OCI-LY3 (cell line): ENCODE measurements around the gene PRPF6.

Experiments
- H2AFZ ChIP-seq: fragments of 200-600, 300-600 bp; shearing (Covaris generic); 2 replicates; pipeline ENCODE4 v1.6.0; 2014; ENCODE audit warnings: antibody characterized with exemption, low read depth, low read length
- H3K27ac ChIP-seq: fragments of 200-600, 300-600 bp; sonication (generic); 2 replicates; pipeline ENCODE4 v1.5.1; 2014; ENCODE audit warnings: mild to moderate bottlenecking, low read length, moderate library complexity, mixed read lengths
- H3K27me3 ChIP-seq: fragments of 200-600, 300-600 bp; sonication (generic); 2 replicates; pipeline ENCODE4 v1.6.1; 2014; ENCODE audit warnings: low read depth, low read length, mixed read lengths
- H3K36me3 ChIP-seq: fragments of 200-600, 300-600 bp; sonication (generic); replicated peaks from 2 replicates; pipeline ENCODE3; 2014; ENCODE audit warnings: low read depth, low read length, mixed read lengths
- H3K4me1 ChIP-seq: fragments of 300-600, 200-600 bp; sonication (generic); 2 replicates; pipeline ENCODE4 v1.6.1; 2014; ENCODE audit warnings: low read length, mixed read lengths
- H3K4me2 ChIP-seq: fragments of 200-600, 300-600 bp; sonication (generic); 2 replicates; pipeline ENCODE4 v1.6.1; 2014; ENCODE audit warnings: low read length, mixed read lengths
- H3K4me3 ChIP-seq: fragments of 300-600, 200-600 bp; sonication (generic); 2 replicates; pipeline ENCODE4 v1.5.1; 2014; ENCODE audit warnings: antibody characterized with exemption, mild to moderate bottlenecking, low read length, moderate library complexity
- H3K79me2 ChIP-seq: fragments of 300-600, 200-600 bp; shearing (Covaris generic); 2 replicates; pipeline ENCODE4 v1.6.1; 2014; ENCODE audit warnings: mild to moderate bottlenecking, low read length, mixed read lengths
- H3K9ac ChIP-seq: fragments of 300-600, 200-600 bp; shearing (Covaris generic); 2 replicates; pipeline ENCODE4 v1.6.0; 2014; ENCODE audit warnings: mild to moderate bottlenecking, low read length, moderate library complexity
- H3K9me3 ChIP-seq: fragments of 200-600, 300-600 bp; shearing (Covaris generic); 2 replicates; pipeline ENCODE4 v1.6.1; 2014; ENCODE audit warnings: low read length, mixed read lengths; ENCODE audit not compliant: insufficient read depth
- H4K20me1 ChIP-seq: fragments of 200-600, 300-600 bp; sonication (generic); 2 replicates; pipeline ENCODE4 v1.6.1; 2016; ENCODE audit warnings: low read length, mixed read lengths; ENCODE audit not compliant: insufficient read depth
- EZH2phosphoT487 ChIP-seq: fragments of 200-600 bp; shearing (Covaris generic); IDR thresholded peaks from 2 replicates; pipeline ENCODE4 v1.6.1; 2018; ENCODE audit warnings: antibody characterized with exemption, mixed run types, low read depth
- TF ChIP-seq, protein P1 (sequence below): fragments of 200-600, 300-600 bp; sonication (generic); IDR thresholded peaks from 2 replicates; pipeline ENCODE4 v1.5.1; 2014; ENCODE audit warnings: antibody characterized with exemption, low read length, low read depth

PRPF6 gene

GRCh38 chr20:64076061-64076997, 95.4 kb downstream of the PRPF6 start:
- Histone ChIP-seq H3K4me3 (peak overlapping the region; percentile 91), H3K9ac (peak overlapping the region; percentile 98), H3K79me2 (peaks cover 34% of the 10 kb centered on the region), H3K9me3 (no peaks in the 10 kb centered on the region), H3K4me2 (peak overlapping the region; percentile 99), H3K36me3 (peaks cover 19% of the 10 kb centered on the region), H3K27me3 (no peaks in the 10 kb centered on the region), H4K20me1 (no peaks in the 10 kb centered on the region), H2AFZ (no peak overlapping the region), H3K4me1 (peaks cover 30% of the 10 kb centered on the region), H3K27ac (peak overlapping the region; percentile 91)
- TF ChIP-seq, protein P1, sequence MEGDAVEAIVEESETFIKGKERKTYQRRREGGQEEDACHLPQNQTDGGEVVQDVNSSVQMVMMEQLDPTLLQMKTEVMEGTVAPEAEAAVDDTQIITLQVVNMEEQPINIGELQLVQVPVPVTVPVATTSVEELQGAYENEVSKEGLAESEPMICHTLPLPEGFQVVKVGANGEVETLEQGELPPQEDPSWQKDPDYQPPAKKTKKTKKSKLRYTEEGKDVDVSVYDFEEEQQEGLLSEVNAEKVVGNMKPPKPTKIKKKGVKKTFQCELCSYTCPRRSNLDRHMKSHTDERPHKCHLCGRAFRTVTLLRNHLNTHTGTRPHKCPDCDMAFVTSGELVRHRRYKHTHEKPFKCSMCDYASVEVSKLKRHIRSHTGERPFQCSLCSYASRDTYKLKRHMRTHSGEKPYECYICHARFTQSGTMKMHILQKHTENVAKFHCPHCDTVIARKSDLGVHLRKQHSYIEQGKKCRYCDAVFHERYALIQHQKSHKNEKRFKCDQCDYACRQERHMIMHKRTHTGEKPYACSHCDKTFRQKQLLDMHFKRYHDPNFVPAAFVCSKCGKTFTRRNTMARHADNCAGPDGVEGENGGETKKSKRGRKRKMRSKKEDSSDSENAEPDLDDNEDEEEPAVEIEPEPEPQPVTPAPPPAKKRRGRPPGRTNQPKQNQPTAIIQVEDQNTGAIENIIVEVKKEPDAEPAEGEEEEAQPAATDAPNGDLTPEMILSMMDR: no peak

- Histone ChIP-seq H3K27me3 (no peaks in the 10 kb centered on the region), H4K20me1 (no peaks in the 10 kb centered on the region), H3K9me3 (no peaks in the 10 kb centered on the region), H3K4me3 (peak overlapping the region; percentile 91), H3K4me1 (peaks cover 30% of the 10 kb centered on the region), H3K4me2 (peak overlapping the region; percentile 99), H2AFZ (no peak overlapping the region), H3K36me3 (peaks cover 19% of the 10 kb centered on the region), H3K27ac (peak overlapping the region; percentile 91), H3K9ac (peak overlapping the region; percentile 98), H3K79me2 (peaks cover 34% of the 10 kb centered on the region)
- TF ChIP-seq, protein P1: no peak
- no peak for TF ChIP-seq EZH2phosphoT487
These were observed 96.2 kb downstream of the PRPF6 start for GRCh38 chr20:64077094-64077493.

DNA sequence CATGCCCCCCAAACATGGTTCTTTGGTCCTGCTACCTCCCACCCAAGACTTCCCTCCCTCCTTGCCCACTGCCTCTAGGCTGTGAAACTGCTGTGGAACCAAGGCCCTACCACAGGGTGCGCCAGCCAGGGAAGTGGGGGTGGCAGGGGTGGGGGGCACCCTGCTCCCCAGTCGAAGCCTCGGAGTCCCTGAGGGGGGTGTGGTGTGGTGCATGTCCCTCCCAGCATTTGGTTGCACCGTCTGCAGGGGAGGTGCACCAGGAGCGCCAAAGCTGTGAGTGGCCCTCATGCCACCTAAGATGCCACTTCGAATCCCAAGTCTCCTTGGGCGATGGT, 96.6 kb downstream of the PRPF6 start:
- no peaks in the 10 kb centered on the region for H3K27me3 ChIP-seq
- H3K4me3 ChIP-seq: peak overlapping the region; percentile 91
- H3K4me1 ChIP-seq: peaks cover 30% of the 10 kb centered on the region
- H3K4me2 ChIP-seq: peak overlapping the region; percentile 99
- no peak for TF ChIP-seq EZH2phosphoT487
- TF ChIP-seq, protein P1: no peak
- peak overlapping the region; percentile 91 for H3K27ac ChIP-seq
- H3K36me3 ChIP-seq: peaks cover 15% of the 10 kb centered on the region
- H3K9me3 ChIP-seq: no peaks in the 10 kb centered on the region
- H3K9ac ChIP-seq: peak overlapping the region; percentile 98
- no peaks in the 10 kb centered on the region for H4K20me1 ChIP-seq
- no peak overlapping the region for H2AFZ ChIP-seq
- peaks cover 34% of the 10 kb centered on the region for H3K79me2 ChIP-seq

GRCh38 chr20:64077876-64078551, 97.1 kb downstream of the PRPF6 start:
- peak overlapping the region; percentile 98 for H3K9ac ChIP-seq
- TF ChIP-seq EZH2phosphoT487: no peak
- TF ChIP-seq, protein P1: no peak
- peaks cover 15% of the 10 kb centered on the region for H3K36me3 ChIP-seq
- peaks cover 33% of the 10 kb centered on the region for H3K4me1 ChIP-seq
- 0 out of 2 replicates have a peak, but pooled peaks cover 3% of the 10 kb centered on the region for H3K27me3 ChIP-seq
- H3K9me3 ChIP-seq: no peaks in the 10 kb centered on the region
- H4K20me1 ChIP-seq: no peaks in the 10 kb centered on the region
- no peak overlapping the region for H2AFZ ChIP-seq
- H3K4me2 ChIP-seq: peak overlapping the region; percentile 99
- peak overlapping the region; percentile 91 for H3K27ac ChIP-seq
- H3K4me3 ChIP-seq: peak overlapping the region; percentile 91
- H3K79me2 ChIP-seq: peaks cover 34% of the 10 kb centered on the region
